ENCODE results near the gene SMARCD1.
"Not testable (repeated sequence)": the region's sequence is repeated elsewhere in the genome, so short reads cannot be mapped to it uniquely, and the experiment has no call there.

SMARCD1 gene

DNA sequence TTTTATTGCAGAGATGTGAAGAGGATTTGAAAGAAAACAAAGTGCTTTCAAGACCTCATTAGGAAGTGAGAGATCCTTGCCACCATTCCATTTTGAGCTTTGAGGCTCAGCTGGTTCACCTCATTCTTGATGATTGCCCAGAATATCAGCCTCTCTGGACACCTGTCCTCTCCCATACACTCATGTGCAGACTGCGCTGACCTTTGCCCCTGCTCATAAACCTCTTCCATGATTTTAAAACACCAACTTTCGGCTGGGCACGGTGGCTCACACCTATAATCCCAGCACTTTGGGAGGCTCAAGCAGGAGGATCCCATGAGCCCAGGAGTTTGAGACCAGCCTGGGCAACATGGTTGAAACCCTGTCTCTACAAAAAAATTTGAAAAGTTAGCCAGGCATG is 35.8 kb downstream of the SMARCD1 start:
- H3K36me3 Mint-ChIP-seq (ENCODE audit: insufficient read depth): peaks cover 84% of the 10 kb centered on the region
- DNase-seq (no peak), ATAC-seq (replicated peaks) (no peak)
- H3K27me3 Mint-ChIP-seq: no peaks in the 10 kb centered on the region
- peak overlapping the region in 1 of 2 donors; percentile 3 for H3K27ac Mint-ChIP-seq
- peaks cover 30 to 47% of the 10 kb centered on the region in 2 donors for H3K4me1 Mint-ChIP-seq (ENCODE audit: low read depth in 2 of 2)
- H3K9me3 Mint-ChIP-seq: no peaks in the 10 kb centered on the region
- no peak overlapping the region for H3K4me3 Mint-ChIP-seq

DNA sequence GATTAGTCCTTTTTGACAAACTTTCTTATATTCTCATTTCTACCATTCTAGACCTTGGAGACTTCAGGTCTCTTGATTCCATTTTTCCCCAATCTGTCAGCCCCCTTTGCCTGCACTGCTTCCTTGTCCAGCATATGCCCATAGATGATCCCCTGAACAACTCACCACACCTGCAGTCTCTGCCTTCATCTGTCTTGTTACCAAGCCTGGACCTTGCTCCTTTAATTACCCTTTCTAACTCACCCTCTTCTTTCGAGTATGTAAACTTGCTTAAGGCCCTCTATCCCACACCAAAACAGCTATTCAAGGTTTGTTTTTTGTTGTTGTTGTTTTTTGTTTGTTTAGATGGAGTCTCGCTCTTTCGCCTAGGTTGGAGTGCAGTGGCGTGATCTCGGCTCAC is 36.5 kb downstream of the SMARCD1 start:
- Mint-ChIP-seq H3K4me3 (no peak overlapping the region), H3K4me1 (ENCODE audit: low read depth in 2 of 2) (peaks cover 25 to 41% of the 10 kb centered on the region in 2 donors), H3K27me3 (no peaks in the 10 kb centered on the region), H3K36me3 (ENCODE audit: insufficient read depth) (peaks cover 88% of the 10 kb centered on the region), H3K27ac (peak overlapping the region in 1 of 2 donors; percentile 3), H3K9me3 (no peaks in the 10 kb centered on the region)
- no peak for ATAC-seq (replicated peaks)
- no peak for DNase-seq

- ATAC-seq (replicated peaks) (no peak), DNase-seq (no peak)
- Mint-ChIP-seq H3K27ac (peak overlapping the region in 1 of 2 donors; percentile 74), H3K4me3 (no peak overlapping the region), H3K36me3 (ENCODE audit: insufficient read depth) (peaks cover 88% of the 10 kb centered on the region), H3K4me1 (ENCODE audit: low read depth in 2 of 2) (peaks cover 26 to 39% of the 10 kb centered on the region in 2 donors), H3K9me3 (no peaks in the 10 kb centered on the region), H3K27me3 (no peaks in the 10 kb centered on the region)
These were observed 38.1 kb downstream of the SMARCD1 start for GRCh38 chr12:50123203-50123602.

DNA sequence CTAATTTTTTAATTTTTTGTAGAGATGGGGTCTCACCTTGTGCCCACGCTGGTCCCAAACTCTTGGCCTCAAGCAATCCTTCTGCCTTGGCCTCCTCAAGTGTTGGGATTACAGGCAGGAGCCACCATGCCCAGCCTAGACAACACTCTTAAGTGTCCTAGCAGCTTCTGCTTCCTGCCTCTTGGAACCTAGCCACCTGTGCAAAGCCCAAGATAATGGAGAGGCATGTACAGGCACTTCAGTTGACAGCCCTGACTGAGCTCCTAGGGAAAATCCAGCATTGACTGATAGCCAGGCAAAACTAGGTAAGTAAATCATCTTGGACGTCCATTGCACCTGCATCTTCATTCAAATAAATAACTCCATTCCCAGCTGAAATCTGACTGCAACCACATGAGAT is 42.4 kb downstream of the SMARCD1 start:
- H3K27ac Mint-ChIP-seq: peak overlapping the region in 1 of 2 donors; percentile 53
- no peaks in the 10 kb centered on the region for H3K27me3 Mint-ChIP-seq
- no peak for ATAC-seq (replicated peaks)
- peaks cover 96% of the 10 kb centered on the region for H3K36me3 Mint-ChIP-seq (ENCODE audit: insufficient read depth)
- H3K4me1 Mint-ChIP-seq (ENCODE audit: low read depth in 2 of 2): peaks cover 17 to 33% of the 10 kb centered on the region in 2 donors
- H3K9me3 Mint-ChIP-seq: no peaks in the 10 kb centered on the region
- no peak overlapping the region for H3K4me3 Mint-ChIP-seq
- no peak for DNase-seq

GRCh38 chr12:50129290-50129689 is 44.1 kb downstream of the SMARCD1 start:
- Mint-ChIP-seq H3K27me3 (no peaks in the 10 kb centered on the region), H3K9me3 (no peaks in the 10 kb centered on the region), H3K4me3 (no peak overlapping the region), H3K27ac (no peak overlapping the region), H3K36me3 (ENCODE audit: insufficient read depth) (peaks cover 93% of the 10 kb centered on the region), H3K4me1 (ENCODE audit: low read depth in 2 of 2) (peaks cover 15 to 27% of the 10 kb centered on the region in 2 donors)
- no peak for ATAC-seq (replicated peaks)
- no peak for DNase-seq

DNA sequence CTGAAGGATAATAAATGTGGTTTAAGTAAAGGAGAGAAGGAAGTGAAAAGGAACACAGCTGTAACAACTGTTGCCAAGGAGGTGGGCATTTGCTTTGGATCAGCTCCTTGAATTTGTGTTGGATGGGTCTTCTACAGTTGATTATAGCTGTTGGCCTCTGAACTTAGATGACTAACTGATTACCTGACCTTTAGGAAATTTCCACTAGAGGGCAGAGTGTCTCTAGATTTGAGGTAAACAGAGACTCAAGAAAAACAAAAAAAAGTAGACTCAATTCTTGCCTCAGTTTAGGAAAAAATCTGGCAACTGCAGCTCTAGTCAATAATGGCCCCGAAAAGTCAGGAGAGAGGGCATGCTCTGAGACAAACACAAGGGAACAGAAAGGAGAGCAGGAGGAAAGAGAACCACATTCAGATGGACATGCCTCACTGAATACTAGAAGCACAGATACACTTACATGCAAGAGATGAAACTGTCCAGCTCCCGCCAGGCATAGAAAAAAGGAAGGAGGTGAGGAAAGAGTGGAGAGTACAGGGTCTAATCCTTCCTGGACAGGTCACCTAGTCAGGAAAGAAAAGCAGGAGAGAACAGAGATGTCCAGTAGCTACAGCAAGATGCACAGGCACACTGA is 47.5 kb downstream of the SMARCD1 start:
- Mint-ChIP-seq H3K27me3 (no peaks in the 10 kb centered on the region), H3K36me3 (ENCODE audit: insufficient read depth) (peaks cover 81% of the 10 kb centered on the region), H3K27ac (peak overlapping the region in 1 of 2 donors; percentile 65), H3K9me3 (no peaks in the 10 kb centered on the region), H3K4me3 (no peak overlapping the region), H3K4me1 (ENCODE audit: low read depth in 2 of 2) (peaks cover 12 to 14% of the 10 kb centered on the region in 2 donors)
- DNase-seq (no peak), ATAC-seq (replicated peaks) (peak; percentile 61)

DNA sequence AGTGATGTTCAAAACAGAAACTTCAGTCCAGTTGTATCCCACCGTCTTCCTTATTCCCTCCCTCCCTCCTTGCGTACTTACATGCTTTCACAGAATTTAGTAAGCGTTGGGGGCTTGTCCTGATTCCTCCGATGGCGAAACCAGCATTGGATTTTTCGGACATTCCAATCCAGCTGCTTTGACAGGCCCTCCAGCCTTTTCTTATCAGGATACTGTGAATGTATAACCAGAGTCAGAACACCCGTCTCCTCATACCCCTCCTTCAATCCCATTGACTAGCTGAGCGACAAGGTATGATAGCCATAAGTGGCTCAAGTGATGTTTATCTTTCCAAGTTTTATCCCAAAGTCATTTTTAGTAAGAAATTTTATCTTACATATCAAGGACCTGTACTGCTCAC is 57.9 kb downstream of the SMARCD1 start:
- Mint-ChIP-seq H3K27ac (peak overlapping the region in 1 of 2 donors; percentile 8), H3K4me1 (ENCODE audit: low read depth in 2 of 2) (peaks cover 0 to 4% of the 10 kb centered on the region in 2 donors), H3K4me3 (no peak overlapping the region), H3K9me3 (no peaks in the 10 kb centered on the region), H3K36me3 (ENCODE audit: insufficient read depth) (peaks cover 43% of the 10 kb centered on the region), H3K27me3 (no peaks in the 10 kb centered on the region)
- ATAC-seq (replicated peaks) (no peak), DNase-seq (no peak)

- H3K4me3 Mint-ChIP-seq: no peak overlapping the region
- ATAC-seq (replicated peaks) (no peak), DNase-seq (no peak)
- no peaks in the 10 kb centered on the region for H3K27me3 Mint-ChIP-seq
- H3K4me1 Mint-ChIP-seq (ENCODE audit: low read depth in 2 of 2): peaks cover 0 to 15% of the 10 kb centered on the region in 2 donors
- peaks cover 36% of the 10 kb centered on the region for H3K36me3 Mint-ChIP-seq (ENCODE audit: insufficient read depth)
- H3K27ac Mint-ChIP-seq: no peak overlapping the region
- no peaks in the 10 kb centered on the region for H3K9me3 Mint-ChIP-seq
These were observed 60.3 kb downstream of the SMARCD1 start for GRCh38 chr12:50145439-50145838.

GRCh38 chr12:50147281-50147680 is 62.1 kb downstream of the SMARCD1 start:
- no peak overlapping the region for H3K4me3 Mint-ChIP-seq
- H3K36me3 Mint-ChIP-seq (ENCODE audit: insufficient read depth): peaks cover 18% of the 10 kb centered on the region
- peaks cover 5 to 24% of the 10 kb centered on the region in 2 donors for H3K4me1 Mint-ChIP-seq (ENCODE audit: low read depth in 2 of 2)
- no peaks in the 10 kb centered on the region for H3K27me3 Mint-ChIP-seq
- no peak for DNase-seq
- no peaks in the 10 kb centered on the region for H3K9me3 Mint-ChIP-seq
- no peak for ATAC-seq (replicated peaks)
- H3K27ac Mint-ChIP-seq: no peak overlapping the region

- not testable (repeated sequence) for ATAC-seq (replicated peaks); H3K4me3 Mint-ChIP-seq; H3K9me3 Mint-ChIP-seq; H3K27me3 Mint-ChIP-seq; H3K27ac Mint-ChIP-seq; DNase-seq
- peaks cover 18% of the 10 kb centered on the region for H3K36me3 Mint-ChIP-seq (ENCODE audit: insufficient read depth)
- H3K4me1 Mint-ChIP-seq (ENCODE audit: low read depth in 2 of 2): peaks cover 5 to 24% of the 10 kb centered on the region in 2 donors
These were observed 62.9 kb downstream of the SMARCD1 start for GRCh38 chr12:50148011-50148410.

- Mint-ChIP-seq H3K27me3 (no peaks in the 10 kb centered on the region), H3K9me3 (no peaks in the 10 kb centered on the region), H3K4me3 (no peak overlapping the region), H3K27ac (peak overlapping the region in 1 of 2 donors; percentile 79), H3K36me3 (ENCODE audit: insufficient read depth) (peaks cover 19% of the 10 kb centered on the region), H3K4me1 (ENCODE audit: low read depth in 2 of 2) (peaks cover 5 to 20% of the 10 kb centered on the region in 2 donors)
- no peak for ATAC-seq (replicated peaks)
- DNase-seq: no peak
These were observed 64.2 kb downstream of the SMARCD1 start for GRCh38 chr12:50149311-50149710.

Data from effector memory CD8-positive, alpha-beta T cell (primary cell).